Measurements from ENCODE around the gene PTPRS. TPM values are rescaled to one million over a fixed set of nuclear protein-coding genes. Genes with fewer than 3 reads are reported as not detected.

Gene PTPRS
- total RNA-seq, 2 donors from 2014 or later, result 7.9 to 15.6 TPM

GRCh38 chr19:5376928-5377327, 36.3 kb upstream of the PTPRS start:
- H3K4me3 ChIP-seq, result no peak overlapping the region
- no peaks in the 10 kb centered on the region for H3K4me1 ChIP-seq
- no peaks in the 10 kb centered on the region for H3K27me3 ChIP-seq
- TF ChIP-seq CTCF (IDR thresholded peaks at IDR 0.05), result no peak
- H3K36me3 ChIP-seq, result no peaks in the 10 kb centered on the region
- no peaks in the 10 kb centered on the region for H3K9me3 ChIP-seq
- H3K27ac ChIP-seq, result no peak overlapping the region
- intact Hi-C loops (cut with DNase I), result no loop called here
- no peak for DNase-seq
- H3K9ac ChIP-seq (ENCODE audit: low read depth in 2 of 2, low read length in 2 of 2), result no peak overlapping the region

GRCh38 chr19:5372572-5373200, 32.1 kb upstream of the PTPRS start:
- no peaks in the 10 kb centered on the region for H3K36me3 ChIP-seq
- no peak overlapping the region for H3K27ac ChIP-seq
- H3K9ac ChIP-seq (ENCODE audit: low read depth in 2 of 2, low read length in 2 of 2), result no peak overlapping the region
- no peak overlapping the region for H3K4me3 ChIP-seq
- no peaks in the 10 kb centered on the region for H3K27me3 ChIP-seq
- no peaks in the 10 kb centered on the region for H3K9me3 ChIP-seq
- DNase-seq, result no peak
- H3K4me1 ChIP-seq, result no peaks in the 10 kb centered on the region
- TF ChIP-seq CTCF (IDR thresholded peaks at IDR 0.05), result no peak
- intact Hi-C loops (cut with DNase I), result no loop called here

GRCh38 chr19:5369962-5370367, 29.4 kb upstream of the PTPRS start:
- Histone ChIP-seq H3K27ac (no peak overlapping the region), H3K27me3 (no peaks in the 10 kb centered on the region), H3K4me3 (no peak overlapping the region), H3K9ac (ENCODE audit: low read depth in 2 of 2, low read length in 2 of 2) (no peak overlapping the region), H3K4me1 (no peaks in the 10 kb centered on the region), H3K9me3 (no peaks in the 10 kb centered on the region), H3K36me3 (no peaks in the 10 kb centered on the region)
- TF ChIP-seq CTCF (IDR thresholded peaks at IDR 0.05), result peak; percentile 55
- intact Hi-C loops (cut with DNase I), result no loop called here
- peak; percentile 56 for DNase-seq

- H3K9ac ChIP-seq (ENCODE audit: low read depth in 2 of 2, low read length in 2 of 2), result no peak overlapping the region
- no peak for TF ChIP-seq CTCF (IDR thresholded peaks at IDR 0.05)
- intact Hi-C loops (cut with DNase I), result no loop called here
- H3K4me3 ChIP-seq, result no peak overlapping the region
- DNase-seq, result no peak
- no peaks in the 10 kb centered on the region for H3K27me3 ChIP-seq
- no peak overlapping the region for H3K27ac ChIP-seq
- H3K4me1 ChIP-seq, result no peaks in the 10 kb centered on the region
- H3K36me3 ChIP-seq, result no peaks in the 10 kb centered on the region
- H3K9me3 ChIP-seq, result no peaks in the 10 kb centered on the region
These were observed 28.7 kb upstream of the PTPRS start for GRCh38 chr19:5369304-5369703.

GRCh38 chr19:5367530-5368133, 27.0 kb upstream of the PTPRS start:
- Histone ChIP-seq H3K27me3 (no peaks in the 10 kb centered on the region), H3K36me3 (no peaks in the 10 kb centered on the region), H3K9ac (ENCODE audit: low read depth in 2 of 2, low read length in 2 of 2) (no peak overlapping the region), H3K27ac (no peak overlapping the region), H3K4me1 (no peaks in the 10 kb centered on the region), H3K4me3 (no peak overlapping the region), H3K9me3 (no peaks in the 10 kb centered on the region)
- TF ChIP-seq CTCF (IDR thresholded peaks at IDR 0.05), result no peak
- no peak for DNase-seq
- intact Hi-C loops (cut with DNase I), result no loop called here

Measured in colonic mucosa (tissue), 4 donors.